ENCODE results near the gene CARS2.
A peak's percentile ranks its signal among the peaks of the same experiment; 100 is the strongest.

Gene CARS2

GRCh38 chr13:110712849-110713641 is 7.1 kb upstream of the CARS2 start:
- H3K4me3 ChIP-seq (ENCODE audit: low read depth, low read length), result peak overlapping the region; percentile 96
- no peaks in the 10 kb centered on the region for H3K27me3 ChIP-seq (ENCODE audit: control insufficient read depth, insufficient read depth, low read length)
- H3K27ac ChIP-seq, result peak overlapping the region; percentile 100
- H3K9me3 ChIP-seq (ENCODE audit: control insufficient read depth, low read length), result no peaks in the 10 kb centered on the region
- no peaks in the 10 kb centered on the region for H3K79me2 ChIP-seq
- H2AFZ ChIP-seq, result peak overlapping the region; percentile 89
- peak overlapping the region; percentile 98 for H3K9ac ChIP-seq
- H3K4me1 ChIP-seq, result no peaks in the 10 kb centered on the region
- no peaks in the 10 kb centered on the region for H3K36me3 ChIP-seq (ENCODE audit: control insufficient read depth, insufficient read depth, low read length)
- peak overlapping the region; percentile 100 for H3K4me2 ChIP-seq (ENCODE audit: low read length)
- TF ChIP-seq, protein P1, sequence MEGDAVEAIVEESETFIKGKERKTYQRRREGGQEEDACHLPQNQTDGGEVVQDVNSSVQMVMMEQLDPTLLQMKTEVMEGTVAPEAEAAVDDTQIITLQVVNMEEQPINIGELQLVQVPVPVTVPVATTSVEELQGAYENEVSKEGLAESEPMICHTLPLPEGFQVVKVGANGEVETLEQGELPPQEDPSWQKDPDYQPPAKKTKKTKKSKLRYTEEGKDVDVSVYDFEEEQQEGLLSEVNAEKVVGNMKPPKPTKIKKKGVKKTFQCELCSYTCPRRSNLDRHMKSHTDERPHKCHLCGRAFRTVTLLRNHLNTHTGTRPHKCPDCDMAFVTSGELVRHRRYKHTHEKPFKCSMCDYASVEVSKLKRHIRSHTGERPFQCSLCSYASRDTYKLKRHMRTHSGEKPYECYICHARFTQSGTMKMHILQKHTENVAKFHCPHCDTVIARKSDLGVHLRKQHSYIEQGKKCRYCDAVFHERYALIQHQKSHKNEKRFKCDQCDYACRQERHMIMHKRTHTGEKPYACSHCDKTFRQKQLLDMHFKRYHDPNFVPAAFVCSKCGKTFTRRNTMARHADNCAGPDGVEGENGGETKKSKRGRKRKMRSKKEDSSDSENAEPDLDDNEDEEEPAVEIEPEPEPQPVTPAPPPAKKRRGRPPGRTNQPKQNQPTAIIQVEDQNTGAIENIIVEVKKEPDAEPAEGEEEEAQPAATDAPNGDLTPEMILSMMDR (IDR thresholded peaks at IDR 0.05), result peak; percentile 5

- H3K27ac ChIP-seq, result peak overlapping the region; percentile 100
- no peaks in the 10 kb centered on the region for H3K36me3 ChIP-seq (ENCODE audit: control insufficient read depth, insufficient read depth, low read length)
- peak overlapping the region; percentile 72 for H3K9ac ChIP-seq
- no peaks in the 10 kb centered on the region for H3K9me3 ChIP-seq (ENCODE audit: control insufficient read depth, low read length)
- H3K4me1 ChIP-seq, result no peaks in the 10 kb centered on the region
- peak overlapping the region; percentile 84 for H3K4me2 ChIP-seq (ENCODE audit: low read length)
- TF ChIP-seq, protein P1 (IDR thresholded peaks at IDR 0.05), result no peak
- peak overlapping the region; percentile 89 for H2AFZ ChIP-seq
- peak overlapping the region; percentile 96 for H3K4me3 ChIP-seq (ENCODE audit: low read depth, low read length)
- H3K79me2 ChIP-seq, result no peaks in the 10 kb centered on the region
- H3K27me3 ChIP-seq (ENCODE audit: control insufficient read depth, insufficient read depth, low read length), result no peaks in the 10 kb centered on the region
Measured at GRCh38 chr13:110712081-110712848, 6.3 kb upstream of the CARS2 start.

DNA sequence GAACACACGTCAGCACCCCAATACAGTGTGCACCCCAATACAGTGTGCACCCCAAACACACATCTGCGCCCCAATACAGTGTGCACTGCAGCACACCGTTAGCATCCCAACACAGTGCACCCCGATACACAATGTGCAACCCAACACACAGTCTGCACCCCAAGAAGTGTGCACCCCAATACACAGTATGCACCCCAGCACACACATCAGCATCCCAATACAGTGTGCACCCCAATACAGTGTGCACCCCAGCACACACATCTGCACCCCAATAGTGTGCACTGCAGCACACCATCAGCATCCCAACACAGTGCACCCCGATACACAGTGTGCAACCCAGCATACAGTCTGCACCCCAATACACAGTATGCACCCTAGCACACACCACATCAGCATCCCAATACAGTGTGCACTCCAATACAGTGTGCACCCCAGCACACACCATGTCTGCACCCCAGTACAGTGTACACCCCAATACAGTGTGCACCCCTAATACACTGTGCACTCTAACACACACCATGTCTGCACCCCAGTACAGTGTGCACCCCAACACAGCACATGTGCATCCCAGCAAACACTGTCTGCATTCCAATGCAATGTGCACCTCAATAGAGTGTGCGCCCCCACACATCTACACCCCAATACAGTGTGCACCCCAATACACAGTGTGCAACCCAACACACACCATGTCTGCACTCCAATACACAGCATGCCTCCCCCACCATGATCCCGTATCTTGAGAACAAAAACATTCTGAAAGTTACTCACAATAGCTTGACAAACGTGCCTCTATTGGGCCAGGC is 855 bp upstream of the CARS2 start:
- peaks cover 6% of the 10 kb centered on the region for H3K79me2 ChIP-seq
- H3K9ac ChIP-seq, result no peak overlapping the region
- peak overlapping the region; percentile 64 for H3K4me2 ChIP-seq (ENCODE audit: low read length)
- H3K36me3 ChIP-seq (ENCODE audit: control insufficient read depth, insufficient read depth, low read length), result no peaks in the 10 kb centered on the region
- H3K4me1 ChIP-seq, result peaks cover 6% of the 10 kb centered on the region
- H3K9me3 ChIP-seq (ENCODE audit: control insufficient read depth, low read length), result no peaks in the 10 kb centered on the region
- peak overlapping the region; percentile 57 for H3K27ac ChIP-seq
- H2AFZ ChIP-seq, result no peak overlapping the region
- H3K4me3 ChIP-seq (ENCODE audit: low read depth, low read length), result peak overlapping the region; percentile 54
- no peaks in the 10 kb centered on the region for H3K27me3 ChIP-seq (ENCODE audit: control insufficient read depth, insufficient read depth, low read length)
- TF ChIP-seq, protein P1 (IDR thresholded peaks at IDR 0.05), result no peak

DNA sequence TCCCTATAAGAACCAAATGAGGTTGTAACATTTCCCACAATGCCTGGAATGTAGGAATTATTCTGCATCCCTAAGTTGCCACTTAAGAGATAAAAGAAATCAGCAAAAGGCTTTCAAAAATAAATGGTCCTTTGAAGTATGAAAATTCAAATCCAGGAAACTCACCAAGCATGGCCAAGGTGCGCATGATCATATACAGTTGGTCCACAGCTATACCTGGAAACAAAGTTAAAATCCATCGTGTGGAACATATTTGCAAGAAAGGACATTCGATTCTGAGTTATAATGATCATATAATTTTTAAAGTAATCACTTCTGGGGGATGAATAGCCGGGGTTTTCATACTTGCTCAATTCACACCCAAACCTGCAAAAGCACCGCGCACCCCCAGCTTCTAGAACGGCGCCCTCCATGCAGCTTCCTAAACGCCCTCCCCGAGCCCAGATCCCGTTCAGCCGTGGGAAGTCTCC is 525 bp downstream of the CARS2 start:
- Histone ChIP-seq H2AFZ (peak overlapping the region; percentile 62), H3K9ac (no peak overlapping the region), H3K4me1 (peaks cover 6% of the 10 kb centered on the region), H3K27me3 (ENCODE audit: control insufficient read depth, insufficient read depth, low read length) (no peaks in the 10 kb centered on the region), H3K9me3 (ENCODE audit: control insufficient read depth, low read length) (no peaks in the 10 kb centered on the region), H3K36me3 (ENCODE audit: control insufficient read depth, insufficient read depth, low read length) (no peaks in the 10 kb centered on the region), H3K79me2 (peaks cover 6% of the 10 kb centered on the region), H3K27ac (peak overlapping the region; percentile 39), H3K4me2 (ENCODE audit: low read length) (peak overlapping the region; percentile 44), H3K4me3 (ENCODE audit: low read depth, low read length) (peak overlapping the region; percentile 55)
- TF ChIP-seq, protein P1 (IDR thresholded peaks at IDR 0.05), result no peak
